K562 (cell line): Measurements from ENCODE around the gene HNRNPA2B1. TPM values are rescaled to one million over a fixed set of nuclear protein-coding genes. Genes with fewer than 3 reads are reported as not detected.

Experiments used
- ATAC-seq: fragments of 200-7000 bp; cut with Tn5 transposase; 3 replicates; pipeline ENCODE4 v1.9.1; 2020; ENCODE audit warnings: moderate library complexity
- BruUV-seq: library from RNA; stranded (reverse); fragments of 400-500 nt; replicated peaks from 2 replicates; lab custom pipeline; 2021; lab: Mats Ljungman, UMichigan
- CTCF ChIA-PET: fragments of 300-600 bp; formaldehyde crosslinking; extraction: SDS; loops from one replicate; lab custom pipeline; 2021; ENCODE audit warnings: low intra/inter-chr PET ratio; lab: Yijun Ruan, JAX
- POLR2A ChIA-PET: fragments of 300-600, 350-650 bp; sonication (Branson Sonifier 250); formaldehyde crosslinking; extraction: SDS; loops from one replicate; lab custom pipeline; 2021; ENCODE audit warnings: antibody characterized with exemption, inconsistent platforms; lab: Yijun Ruan, JAX
- DNase-seq, 4 experiments: peaks; one replicate each; pipeline versions ENCODE4 v3.0.0 to v3.0.0-alpha.2; 2011 to 2018; ENCODE audit warnings: low spot score in 3 of 4, mixed read lengths in 3 of 4; ENCODE audit errors: extremely low read depth in 1 of 4
- FAIRE-seq: peaks from 2 replicates; lab custom pipeline; 2011; peaks lifted over from hg19 to GRCh38; lab: Jason Lieb, UNC
- H2AFZ ChIP-seq: 2 replicates; pipeline ENCODE4 v1.6.0; 2011; ENCODE audit warnings: low read depth, low read length, control low read depth, inconsistent platforms
- H3K27ac ChIP-seq: fragments of 200-600 bp; 3 replicates; pipeline ENCODE4 v1.8.0; 2011; ENCODE audit warnings: low read depth, mild to moderate bottlenecking, control low read depth, inconsistent platforms, low read length, moderate library complexity, mixed read lengths; ENCODE audit errors: extremely low read depth
- H3K27me3 ChIP-seq, 2 experiments: fragments of 300-600 bp in 1 of 2; 2 replicates in 1 of 2; 3 replicates in 1 of 2; pipeline versions ENCODE4 v1.6.0 to v1.8.0; 2011; ENCODE audit warnings: inconsistent platforms in 2 of 2, low read length in 2 of 2, mild to moderate bottlenecking in 1 of 2, mixed read lengths in 1 of 2, moderate library complexity in 1 of 2; ENCODE audit not compliant: control insufficient read depth in 2 of 2, insufficient read depth in 2 of 2
- H3K36me3 ChIP-seq: fragments of 300-600 bp; 3 replicates; pipeline ENCODE4 v1.8.0; 2011; ENCODE audit warnings: mild to moderate bottlenecking, low read length, inconsistent platforms; ENCODE audit not compliant: control insufficient read depth, insufficient read depth
- H3K4me1 ChIP-seq, 2 experiments: fragments of 200-600 bp in 1 of 2; replicated peaks in 1 of 2; 2 replicates in 1 of 2; 3 replicates in 1 of 2; pipeline versions ENCODE4 v1.5.1 to v1.8.0; 2011; ENCODE audit warnings: inconsistent platforms in 2 of 2, low read length in 2 of 2, mild to moderate bottlenecking in 1 of 2, mixed read lengths in 1 of 2, moderate library complexity in 1 of 2; ENCODE audit not compliant: control insufficient read depth in 2 of 2, insufficient read depth in 2 of 2
- H3K4me2 ChIP-seq: 2 replicates; pipeline ENCODE4 v1.6.1; 2011; ENCODE audit warnings: low read length, control low read depth, inconsistent platforms, mixed read lengths; ENCODE audit not compliant: insufficient read depth
- H3K4me3 ChIP-seq: fragments of 200-600 bp; sonication (generic), shearing (Covaris generic); 2 replicates; pipeline ENCODE4 v1.5.1; 2016; ENCODE audit warnings: control low read depth, inconsistent platforms
- H3K79me2 ChIP-seq: fragments of 200-600 bp; 3 replicates; pipeline ENCODE4 v1.8.0; 2011; ENCODE audit warnings: low read length, inconsistent platforms; ENCODE audit not compliant: control insufficient read depth, insufficient read depth
- H3K9ac ChIP-seq, 2 experiments: 2 replicates each; pipeline versions ENCODE4 v1.6.0 to v1.6.1; 2011; ENCODE audit warnings: low read depth in 2 of 2, low read length in 2 of 2, control low read depth in 1 of 2, inconsistent platforms in 1 of 2, mild to moderate bottlenecking in 1 of 2, mixed read lengths in 1 of 2; ENCODE audit not compliant: insufficient read depth in 1 of 2
- H3K9me1 ChIP-seq: one replicate; pipeline ENCODE4 v1.6.0; 2011; ENCODE audit warnings: inconsistent platforms, mild to moderate bottlenecking, low read length, moderate library complexity; ENCODE audit not compliant: control insufficient read depth, insufficient read depth
- H3K9me3 ChIP-seq: replicated peaks from 2 replicates; pipeline ENCODE4 v1.5.1; 2011; ENCODE audit warnings: low read depth, low read length, inconsistent platforms; ENCODE audit not compliant: control insufficient read depth, insufficient read depth
- H4K20me1 ChIP-seq: replicated peaks from 2 replicates; pipeline ENCODE4 v1.6.1; 2011; ENCODE audit warnings: low read length, inconsistent platforms, mixed read lengths; ENCODE audit not compliant: control insufficient read depth, insufficient read depth
- ATF7 ChIP-seq: fragments of 450-650 bp; IDR thresholded peaks from 2 replicates; pipeline ENCODE4 v1.7.1; 2014; ENCODE audit warnings: mild to moderate bottlenecking, moderate library complexity
- COPS2 ChIP-seq: fragments of 450-650 bp; conservative IDR thresholded peaks from 2 replicates; pipeline ENCODE4 v1.6.1; 2016; ENCODE audit warnings: mild to moderate bottlenecking, moderate library complexity
- DIDO1 ChIP-seq: fragments of 450-650 bp; IDR thresholded peaks from 2 replicates; pipeline ENCODE4 v1.6.1; 2016; ENCODE audit warnings: low read depth, missing biosample characterization, missing genetic modification characterization
- E2F3 ChIP-seq: fragments of 250-450 bp; sonication (Bioruptor Pico); IDR thresholded peaks from 2 replicates; pipeline ENCODE4 v1.4.0; 2020; ENCODE audit warnings: mild to moderate bottlenecking
- NR2C1 ChIP-seq, 2 experiments: fragments of 450-650 bp; IDR thresholded peaks; 2 replicates each; pipeline ENCODE4 v1.6.1; 2017; ENCODE audit warnings: mild to moderate bottlenecking in 2 of 2, antibody characterized with exemption in 1 of 2, inconsistent platforms in 1 of 2, missing compliant biosample characterization in 1 of 2, missing genetic modification characterization in 1 of 2
- PCBP2 ChIP-seq: fragments of 200-400 bp; formaldehyde crosslinking; IDR thresholded peaks from 2 replicates; pipeline ENCODE4 v1.6.1; 2018; ENCODE audit warnings: low read length, low read depth, mild to moderate bottlenecking, moderate library complexity; ENCODE audit not compliant: poor library complexity, severe bottlenecking
- PHF8 ChIP-seq: fragments of 200-600 bp; sonication (generic); IDR thresholded peaks from 2 replicates; pipeline ENCODE4 v1.6.1; 2012; ENCODE audit warnings: mixed run types, mild to moderate bottlenecking, inconsistent platforms, low read length, moderate library complexity, borderline replicate concordance
- POLR2AphosphoS5 ChIP-seq: IDR thresholded peaks from 2 replicates; pipeline ENCODE4 v1.6.1; 2011; ENCODE audit warnings: mild to moderate bottlenecking, low read depth, low read length, moderate library complexity; ENCODE audit not compliant: control insufficient read depth, insufficient read depth
- POLR2G ChIP-seq: fragments of 200-400 bp; formaldehyde crosslinking; IDR thresholded peaks from 2 replicates; pipeline ENCODE4 v1.6.1; 2017; ENCODE audit warnings: low read depth, mild to moderate bottlenecking, antibody characterized with exemption, low read length, moderate library complexity
- STAT5A ChIP-seq: IDR thresholded peaks from 2 replicates; pipeline ENCODE4 v1.6.1; 2012; ENCODE audit warnings: low read length, inconsistent platforms, borderline replicate concordance
- THAP12 ChIP-seq: fragments of 250-450 bp; sonication (Bioruptor Pico); IDR thresholded peaks from 2 replicates; pipeline ENCODE4 v1.9.0; 2021; ENCODE audit warnings: mild to moderate bottlenecking, inconsistent platforms
- ZNF224 ChIP-seq: sonication (generic); formaldehyde crosslinking; IDR thresholded peaks from 2 replicates; pipeline ENCODE4 v1.8.0; 2022; ENCODE audit warnings: mild to moderate bottlenecking, missing genetic modification reagents
- ZNF431 ChIP-seq: sonication (generic); formaldehyde crosslinking; IDR thresholded peaks from 2 replicates; pipeline ENCODE4 v1.8.0; 2022; ENCODE audit warnings: mild to moderate bottlenecking, missing genetic modification reagents
- WGBS: fragments of 100-300 bp; shearing (Covaris generic); methylation state at CpG from one replicate; pipeline ENCODE4 v1.1.6; 2016; ENCODE audit warnings: low coverage, mixed read lengths; ENCODE audit not compliant: insufficient coverage; ENCODE audit errors: missing lambda C conversion rate; 5-methylcytosine and 5-hydroxymethylcytosine counted together
- in situ Hi-C: fragments of 300-500 bp; cut with MboI; formaldehyde crosslinking; loops from 4 replicates; pipeline ENCODE4 v1.15.0; 2018; ENCODE audit warnings: inconsistent platforms, mixed read lengths
- intact Hi-C: fragments of 100-400 bp; cut with micrococcal nuclease; formaldehyde crosslinking; loops from 2 replicates; pipeline ENCODE4 v1.14.2; 2022
- polyA plus RNA-seq, 8 experiments: library from polyadenylated mRNA; depleted of rRNA in 4 of 8; stranded (reverse) in 5 of 8; unstranded in 3 of 8; fragments of >200 nt; fragmentation: Nextera tagmentation in 2 of 8; fragmentation: Illumina TruSeq in 1 of 8; extraction: Ambion mirVana in 2 of 8; extraction: Trizol in 1 of 8; gene quantifications; 2 replicates each; pipeline versions ENCODE4 v1.2.1 to v1.2.3, GENCODE V29; 2011 to 2014; ENCODE audit warnings: inconsistent platforms in 1 of 8, missing spikeins in 1 of 8
- total RNA-seq, 7 experiments: library from RNA; depleted of rRNA in 6 of 7; stranded (reverse); fragments of >200 nt in 6 of 7; fragmentation: Illumina TruSeq in 2 of 7; extraction: Trizol in 2 of 7; gene quantifications; 2 replicates each; pipeline versions ENCODE4 v1.2.1 to v1.2.3, GENCODE V29; 2011 to 2021; ENCODE audit warnings: low replicate concordance in 1 of 7
- TF ChIP-seq, protein P1 (sequence below): fragments of 450-650 bp; formaldehyde crosslinking; IDR thresholded peaks from 2 replicates; pipeline ENCODE4 v1.4.0; 2020; ENCODE audit warnings: mild to moderate bottlenecking, moderate library complexity

HNRNPA2B1 gene
- total and polyA plus RNA-seq, 9 of the 15 experiments (the other 6 are each of a cell fraction or from before 2014, with no cell fraction given) = 630 to 1,989 (median 865) TPM

- TF ChIP-seq COPS2 (no peak), STAT5A (no peak), ZNF431 (CRISPR knock-in tag) (no peak; the same call in 1 of the 2 replicates), NR2C1 (IDR thresholded peaks at IDR 0.05) (no peak), NR2C1 (tag; IDR thresholded peaks at IDR 0.05) (no peak), THAP12 (no peak), DIDO1 (tag) (no peak)
Observed at GRCh38 chr7:26191974-26192479, 8.5 kb downstream of the HNRNPA2B1 start (continued).

DNA sequence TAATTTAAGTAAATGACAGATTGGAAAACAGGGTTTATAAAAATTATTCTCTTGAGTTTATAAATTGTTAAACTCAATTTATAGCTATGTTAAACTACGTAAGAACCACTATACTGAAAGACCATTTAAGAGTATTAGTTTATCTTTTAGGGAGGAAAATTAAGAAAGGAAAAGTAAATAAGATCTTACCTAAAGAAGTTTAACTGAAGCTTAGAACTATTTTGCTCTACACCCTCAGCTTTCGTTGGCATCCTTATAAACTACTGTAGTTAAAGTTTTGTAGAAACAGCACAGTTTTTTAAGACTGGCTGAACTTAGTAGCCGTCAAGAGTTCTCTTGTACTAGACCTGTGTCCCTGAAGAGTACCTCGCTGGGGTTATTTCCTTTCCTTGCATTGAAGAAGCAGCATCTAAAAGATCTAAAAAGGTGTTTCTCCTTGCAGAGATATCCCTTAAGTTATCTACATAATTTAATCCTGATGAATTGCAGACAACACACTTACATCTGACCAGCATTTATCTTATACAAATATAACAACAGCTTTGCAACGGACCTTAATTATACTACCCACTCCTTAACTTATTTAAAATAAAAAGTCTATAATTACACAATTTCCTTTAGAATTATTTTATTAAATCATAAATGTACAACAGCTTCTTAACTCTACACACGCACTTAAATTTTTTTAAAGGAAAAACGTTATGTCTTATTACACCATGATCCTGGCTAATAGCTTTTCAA, 9.1 kb downstream of the HNRNPA2B1 start:
- ATAC-seq (no peak), DNase-seq (no peak), FAIRE-seq (no peak)
- in situ Hi-C loops (no loop called here), intact Hi-C loops (no loop called here)
- peaks cover 88% of the 10 kb centered on the region for H3K36me3 ChIP-seq
- H3K79me2 ChIP-seq = peaks cover 53% of the 10 kb centered on the region
- BruUV-seq = no TSS peak
- no peaks in the 10 kb centered on the region for H3K9me3 ChIP-seq
- H3K27me3 ChIP-seq = no peaks in the 10 kb centered on the region
- CTCF ChIA-PET = interaction anchor here (0.7 kb wide), 1 partner anchor 299 kb away, joined by 4 read pairs; no protein-coding TSS in a partner anchor
- WGBS = 83% methylated on average over 7 of the region's 7 CpGs
- H3K4me3 ChIP-seq = no peak overlapping the region
- no peaks in the 10 kb centered on the region for H3K9me1 ChIP-seq
- no peak overlapping the region for H2AFZ ChIP-seq
- H3K27ac ChIP-seq = no peak overlapping the region
- H3K4me1 ChIP-seq = peaks cover 3 to 30% of the 10 kb centered on the region in 2 experiments; a peak in 3 of 5 replicates
- no peak overlapping the region for H3K9ac ChIP-seq
- no peak overlapping the region for H3K4me2 ChIP-seq
- POLR2A ChIA-PET = interaction anchor here (0.6 to 2.4 kb wide), 10 partner anchors 9 to 296 kb away, joined by 3 to 19 read pairs (median 3); partner anchors contain the start of genes CBX3, HNRNPA2B1 and NFE2L3
- H4K20me1 ChIP-seq = peaks cover 41% of the 10 kb centered on the region
- TF ChIP-seq POLR2G (peak; percentile 57), E2F3 (no peak), POLR2AphosphoS5 (0 out of 2 replicates have a peak, but pooled peaks have one; percentile 47), ZNF224 (CRISPR knock-in tag) (no peak), ATF7 (no peak), PCBP2 (peak; percentile 46), PHF8 (no peak)
- TF ChIP-seq, protein P1, sequence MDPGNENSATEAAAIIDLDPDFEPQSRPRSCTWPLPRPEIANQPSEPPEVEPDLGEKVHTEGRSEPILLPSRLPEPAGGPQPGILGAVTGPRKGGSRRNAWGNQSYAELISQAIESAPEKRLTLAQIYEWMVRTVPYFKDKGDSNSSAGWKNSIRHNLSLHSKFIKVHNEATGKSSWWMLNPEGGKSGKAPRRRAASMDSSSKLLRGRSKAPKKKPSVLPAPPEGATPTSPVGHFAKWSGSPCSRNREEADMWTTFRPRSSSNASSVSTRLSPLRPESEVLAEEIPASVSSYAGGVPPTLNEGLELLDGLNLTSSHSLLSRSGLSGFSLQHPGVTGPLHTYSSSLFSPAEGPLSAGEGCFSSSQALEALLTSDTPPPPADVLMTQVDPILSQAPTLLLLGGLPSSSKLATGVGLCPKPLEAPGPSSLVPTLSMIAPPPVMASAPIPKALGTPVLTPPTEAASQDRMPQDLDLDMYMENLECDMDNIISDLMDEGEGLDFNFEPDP = no peak
